NT2/D1 (cell line): ENCODE measurements around the gene DNAJC10.

Experiments
- YY1 ChIP-seq: IDR thresholded peaks from 2 replicates; pipeline ENCODE4 v1.6.1; 2011; ENCODE audit not compliant: insufficient read length, insufficient read depth
- ZNF274 ChIP-seq: IDR thresholded peaks from 2 replicates; pipeline ENCODE4 v1.6.1; 2011; ENCODE audit warnings: mild to moderate bottlenecking, low read depth, low read length

GRCh38 chr2:182713601-182714000 lies 2.5 kb upstream of the DNAJC10 start:
- no peak for TF ChIP-seq ZNF274
- TF ChIP-seq YY1 = no peak
